MM.1S (cell line): ENCODE measurements around the gene CD58.

ENCODE experiments used
- EZH2 ChIP-seq: fragments of 300-600 bp; sonication (generic); optimal IDR thresholded peaks from 2 replicates; pipeline ENCODE3; 2017; ENCODE audit warnings: low read depth, mild to moderate bottlenecking, antibody characterized with exemption, low read length, mixed read lengths
- EZH2phosphoT487 ChIP-seq: fragments of 300-600 bp; sonication (generic); IDR thresholded peaks from 2 replicates; pipeline ENCODE4 v1.6.1; 2018; ENCODE audit warnings: antibody characterized with exemption, low read length
- TF ChIP-seq, protein P1 (sequence below): fragments of 300-600 bp; sonication (generic); IDR thresholded peaks from 2 replicates; pipeline ENCODE4 v1.5.1; 2016; ENCODE audit warnings: antibody characterized with exemption, low read length, mixed read lengths

DNA sequence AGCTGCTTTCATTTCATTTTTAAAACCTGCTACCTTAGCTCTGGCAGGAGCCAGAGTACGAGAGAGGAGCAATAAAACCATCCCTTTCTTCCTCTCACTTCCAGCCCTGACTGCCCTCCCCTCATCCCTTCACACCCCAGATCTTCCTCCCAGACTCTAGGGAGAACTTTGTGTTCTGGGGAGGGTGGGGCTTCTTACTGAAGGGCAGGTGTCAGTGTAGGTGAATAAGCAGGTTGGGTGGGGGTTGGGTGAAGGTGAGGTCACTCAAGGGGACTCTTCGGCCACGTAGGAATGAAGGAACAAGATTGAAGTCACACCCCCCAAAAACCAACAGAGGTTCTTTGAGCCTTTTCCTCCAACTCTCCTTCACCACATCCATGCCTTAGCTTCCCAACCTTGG is 88.9 kb downstream of the CD58 start:
- TF ChIP-seq, protein P1, sequence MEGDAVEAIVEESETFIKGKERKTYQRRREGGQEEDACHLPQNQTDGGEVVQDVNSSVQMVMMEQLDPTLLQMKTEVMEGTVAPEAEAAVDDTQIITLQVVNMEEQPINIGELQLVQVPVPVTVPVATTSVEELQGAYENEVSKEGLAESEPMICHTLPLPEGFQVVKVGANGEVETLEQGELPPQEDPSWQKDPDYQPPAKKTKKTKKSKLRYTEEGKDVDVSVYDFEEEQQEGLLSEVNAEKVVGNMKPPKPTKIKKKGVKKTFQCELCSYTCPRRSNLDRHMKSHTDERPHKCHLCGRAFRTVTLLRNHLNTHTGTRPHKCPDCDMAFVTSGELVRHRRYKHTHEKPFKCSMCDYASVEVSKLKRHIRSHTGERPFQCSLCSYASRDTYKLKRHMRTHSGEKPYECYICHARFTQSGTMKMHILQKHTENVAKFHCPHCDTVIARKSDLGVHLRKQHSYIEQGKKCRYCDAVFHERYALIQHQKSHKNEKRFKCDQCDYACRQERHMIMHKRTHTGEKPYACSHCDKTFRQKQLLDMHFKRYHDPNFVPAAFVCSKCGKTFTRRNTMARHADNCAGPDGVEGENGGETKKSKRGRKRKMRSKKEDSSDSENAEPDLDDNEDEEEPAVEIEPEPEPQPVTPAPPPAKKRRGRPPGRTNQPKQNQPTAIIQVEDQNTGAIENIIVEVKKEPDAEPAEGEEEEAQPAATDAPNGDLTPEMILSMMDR: no peak
- TF ChIP-seq EZH2phosphoT487 (no peak), EZH2 (no peak)
